C4-2B (cell line): ENCODE results near the gene NHS.

ENCODE experiments used
- H3K27ac ChIP-seq: fragments of 450-650 bp; 2 replicates; pipeline ENCODE4 v1.5.1; 2017
- ZFX ChIP-seq: fragments of 450-650 bp; IDR thresholded peaks from 2 replicates; pipeline ENCODE4 v1.6.1; 2017
- TF ChIP-seq, protein P1 (sequence below): fragments of 450-650 bp; conservative IDR thresholded peaks from 2 replicates; pipeline ENCODE4 v1.5.1; 2017; ENCODE audit warnings: mild to moderate bottlenecking

The NHS gene

DNA sequence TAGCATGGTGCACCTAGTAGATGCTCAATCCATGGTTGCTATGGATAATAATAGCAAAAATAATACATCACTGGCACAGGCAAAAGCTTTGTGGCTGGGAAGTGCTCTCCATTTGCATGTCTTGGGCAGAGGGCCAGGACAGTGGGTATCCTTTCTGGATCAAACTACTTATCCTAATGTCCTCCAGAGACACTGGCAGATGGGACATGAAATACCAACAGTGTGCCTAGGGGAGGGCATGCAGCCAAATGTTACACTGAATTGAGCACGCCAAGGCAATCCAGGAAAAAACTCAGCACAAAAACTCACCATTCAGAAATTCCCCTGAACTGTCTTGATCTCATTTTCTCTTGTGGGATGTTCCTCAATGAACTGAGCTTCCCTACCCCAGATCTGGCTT is 263.7 kb downstream of the NHS start:
- no peak for TF ChIP-seq ZFX
- TF ChIP-seq, protein P1, sequence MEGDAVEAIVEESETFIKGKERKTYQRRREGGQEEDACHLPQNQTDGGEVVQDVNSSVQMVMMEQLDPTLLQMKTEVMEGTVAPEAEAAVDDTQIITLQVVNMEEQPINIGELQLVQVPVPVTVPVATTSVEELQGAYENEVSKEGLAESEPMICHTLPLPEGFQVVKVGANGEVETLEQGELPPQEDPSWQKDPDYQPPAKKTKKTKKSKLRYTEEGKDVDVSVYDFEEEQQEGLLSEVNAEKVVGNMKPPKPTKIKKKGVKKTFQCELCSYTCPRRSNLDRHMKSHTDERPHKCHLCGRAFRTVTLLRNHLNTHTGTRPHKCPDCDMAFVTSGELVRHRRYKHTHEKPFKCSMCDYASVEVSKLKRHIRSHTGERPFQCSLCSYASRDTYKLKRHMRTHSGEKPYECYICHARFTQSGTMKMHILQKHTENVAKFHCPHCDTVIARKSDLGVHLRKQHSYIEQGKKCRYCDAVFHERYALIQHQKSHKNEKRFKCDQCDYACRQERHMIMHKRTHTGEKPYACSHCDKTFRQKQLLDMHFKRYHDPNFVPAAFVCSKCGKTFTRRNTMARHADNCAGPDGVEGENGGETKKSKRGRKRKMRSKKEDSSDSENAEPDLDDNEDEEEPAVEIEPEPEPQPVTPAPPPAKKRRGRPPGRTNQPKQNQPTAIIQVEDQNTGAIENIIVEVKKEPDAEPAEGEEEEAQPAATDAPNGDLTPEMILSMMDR = no peak
- H3K27ac ChIP-seq = no peak overlapping the region

DNA sequence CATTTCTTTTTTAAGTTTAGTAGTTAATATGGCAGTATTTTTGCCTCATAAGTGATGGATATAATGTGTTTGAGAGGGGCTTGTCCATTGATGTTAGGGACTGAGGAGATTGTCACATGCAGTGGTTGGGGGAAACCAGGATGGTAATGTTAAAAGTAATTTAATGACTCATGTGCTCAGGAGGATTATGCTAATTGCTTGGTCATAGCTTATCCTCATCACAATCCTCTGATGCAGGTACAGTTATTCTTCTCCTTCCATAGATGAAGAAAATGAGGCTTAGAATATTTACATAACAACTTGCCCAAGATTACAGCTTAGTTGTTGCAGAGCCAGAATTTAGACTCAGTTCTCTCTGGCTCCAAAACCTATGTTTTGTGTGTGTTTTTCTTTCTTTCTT is 267.9 kb downstream of the NHS start:
- TF ChIP-seq, protein P1 = no peak
- no peak for TF ChIP-seq ZFX
- no peak overlapping the region for H3K27ac ChIP-seq

DNA sequence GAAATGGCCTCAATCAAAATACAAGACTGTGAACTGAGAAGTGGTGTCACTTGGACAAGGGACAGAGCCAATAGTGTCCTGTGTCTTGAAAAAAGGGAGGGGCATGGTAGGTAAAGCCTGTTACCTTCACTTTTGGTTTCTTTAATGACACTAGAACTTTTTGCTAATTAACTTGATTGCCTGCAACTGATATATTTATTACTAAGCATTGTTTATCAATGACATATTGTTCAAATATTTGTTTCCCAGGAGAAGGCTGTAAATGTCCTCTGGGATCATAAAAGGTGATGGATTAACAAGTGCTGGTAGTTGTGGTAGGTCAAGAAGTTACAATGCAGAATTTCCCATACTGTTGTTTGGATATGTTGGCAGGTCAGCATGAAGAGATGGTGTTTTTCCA is 268.5 kb downstream of the NHS start:
- TF ChIP-seq ZFX = no peak
- TF ChIP-seq, protein P1 = no peak
- no peak overlapping the region for H3K27ac ChIP-seq

DNA sequence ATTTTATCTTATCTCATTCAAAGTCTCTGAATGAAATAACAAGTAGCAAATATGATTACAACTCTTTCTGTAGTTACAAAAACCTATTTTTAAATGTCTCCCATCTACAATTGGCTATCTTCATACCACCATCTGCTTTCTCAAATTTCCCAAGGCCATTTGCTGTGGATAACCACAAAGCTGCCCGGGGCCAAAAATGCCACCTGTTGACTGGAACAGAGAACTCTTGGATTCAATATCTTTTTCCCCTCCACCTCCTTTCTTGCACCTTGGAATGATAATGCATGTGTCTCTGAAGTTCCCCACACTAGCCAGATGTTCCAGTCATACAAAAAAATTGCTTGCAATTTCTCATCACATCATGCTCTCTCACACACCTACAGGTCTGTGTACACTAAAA is 269.0 kb downstream of the NHS start:
- TF ChIP-seq, protein P1 = no peak
- TF ChIP-seq ZFX = no peak
- no peak overlapping the region for H3K27ac ChIP-seq

DNA sequence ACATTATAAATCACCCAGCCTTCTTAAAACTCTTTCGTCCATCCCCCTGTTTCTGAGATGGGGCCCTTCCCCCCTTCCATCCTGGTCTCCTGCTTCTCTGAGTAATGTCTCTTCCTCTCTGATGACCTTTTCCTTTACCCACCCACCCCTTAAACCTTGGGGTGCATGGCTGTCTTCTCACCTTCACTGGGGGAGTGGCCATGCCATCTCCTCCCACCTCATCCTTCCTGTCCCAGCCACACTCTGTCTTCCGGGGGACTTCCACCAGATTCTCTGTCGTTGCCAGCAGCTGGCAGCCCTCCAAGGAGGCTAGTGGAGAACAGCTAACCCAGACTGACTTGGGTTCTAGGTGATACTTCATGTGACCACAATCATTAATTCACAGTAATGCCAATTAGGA is 279.1 kb downstream of the NHS start:
- no peak overlapping the region for H3K27ac ChIP-seq
- no peak for TF ChIP-seq ZFX
- TF ChIP-seq, protein P1 = no peak

DNA sequence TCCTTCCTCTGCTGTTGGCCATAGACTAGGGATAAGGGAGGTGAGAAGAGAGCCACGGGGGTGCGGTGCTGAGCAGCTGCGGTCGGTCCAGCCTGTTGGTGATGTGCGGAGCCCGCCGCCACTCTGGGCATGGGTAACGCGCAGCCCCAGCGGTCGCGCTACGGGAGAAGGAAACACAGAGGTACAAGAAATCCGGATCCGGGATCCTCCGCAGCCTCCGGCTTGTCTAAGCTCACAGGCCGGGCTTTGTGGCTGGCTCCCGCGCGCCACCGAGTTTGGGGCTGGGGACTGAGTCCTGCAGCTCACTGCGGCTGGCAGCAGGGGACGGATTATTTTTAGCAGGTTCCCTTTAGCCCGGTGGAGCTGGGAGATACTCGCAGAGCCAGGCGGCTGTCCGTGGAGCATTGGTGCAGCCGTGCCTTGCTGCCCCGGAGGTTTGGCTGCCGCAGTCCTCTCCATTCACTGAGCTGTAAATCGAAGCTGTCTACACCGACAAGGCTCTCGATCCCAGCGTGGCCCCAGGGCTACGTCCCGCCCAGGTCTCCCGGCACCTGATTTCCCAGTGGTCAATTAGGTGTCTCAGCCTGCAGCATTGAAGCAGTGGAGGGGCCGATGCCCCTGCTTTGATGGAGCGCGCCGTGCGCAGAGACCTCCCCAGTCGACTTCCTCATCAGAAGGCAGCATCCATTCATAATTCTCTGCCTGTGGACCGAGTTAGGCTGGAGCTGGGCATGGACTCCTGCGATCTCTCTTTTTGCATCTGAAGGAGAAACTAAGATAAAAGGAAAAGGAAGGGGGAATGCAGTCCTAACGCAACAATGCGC is 280.4 kb downstream of the NHS start:
- H3K27ac ChIP-seq = no peak overlapping the region
- TF ChIP-seq, protein P1 = no peak
- no peak for TF ChIP-seq ZFX

DNA sequence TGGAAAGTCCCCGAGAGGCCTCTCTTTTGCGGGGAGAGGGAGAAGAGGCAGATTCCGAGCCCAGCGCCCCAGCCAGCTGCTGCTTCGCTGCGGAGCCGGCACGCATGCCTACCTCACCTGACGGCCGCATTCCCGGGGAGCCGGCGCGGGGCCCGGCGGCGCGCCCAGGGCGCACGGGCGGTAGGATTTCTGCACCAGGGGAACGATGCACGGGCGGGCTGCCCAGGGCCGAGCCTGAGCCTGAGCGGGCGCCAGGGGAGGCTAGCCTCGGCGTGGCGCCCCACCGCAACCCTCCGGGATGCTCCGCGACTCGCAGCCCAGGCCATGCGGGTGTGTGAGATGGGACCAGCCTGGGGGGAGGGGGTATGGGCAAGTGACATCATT is 281.0 kb downstream of the NHS start:
- no peak for TF ChIP-seq ZFX
- TF ChIP-seq, protein P1 = no peak
- H3K27ac ChIP-seq = no peak overlapping the region
